Effector CD4-positive, alpha-beta T cell (primary cell): ENCODE data around the gene OPA1.

Experiments used
- DNase-seq: peaks from one replicate; pipeline ENCODE4 v3.0.0-alpha.2; 2020

The OPA1 gene

GRCh38 chr3:193711964-193712598 lies 119.1 kb downstream of the OPA1 start:
- no peak for DNase-seq

- DNase-seq, result no peak
These were observed 119.9 kb downstream of the OPA1 start for GRCh38 chr3:193712938-193713337.

- no peak for DNase-seq
These were observed 121.6 kb downstream of the OPA1 start for GRCh38 chr3:193714523-193715137.

DNA sequence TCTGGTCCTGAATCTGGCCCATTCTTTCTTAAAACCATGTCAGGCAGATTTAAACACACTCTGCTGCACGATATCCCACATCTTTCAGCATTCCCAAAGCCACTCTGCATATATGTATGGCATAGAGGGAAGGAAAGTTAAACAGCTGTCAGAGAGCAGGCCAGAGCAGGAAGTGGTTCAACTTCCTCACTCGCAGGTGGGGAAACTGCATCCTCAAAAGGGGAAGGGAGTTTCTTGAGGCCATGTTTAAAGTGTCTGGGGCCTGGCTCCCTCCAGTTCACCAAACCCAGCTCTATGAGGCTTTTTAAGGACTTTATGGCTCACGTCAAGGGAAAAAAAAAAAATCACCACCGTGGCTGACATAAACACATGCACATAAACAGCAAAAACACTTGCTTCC lies 123.1 kb downstream of the OPA1 start:
- DNase-seq, result no peak

DNA sequence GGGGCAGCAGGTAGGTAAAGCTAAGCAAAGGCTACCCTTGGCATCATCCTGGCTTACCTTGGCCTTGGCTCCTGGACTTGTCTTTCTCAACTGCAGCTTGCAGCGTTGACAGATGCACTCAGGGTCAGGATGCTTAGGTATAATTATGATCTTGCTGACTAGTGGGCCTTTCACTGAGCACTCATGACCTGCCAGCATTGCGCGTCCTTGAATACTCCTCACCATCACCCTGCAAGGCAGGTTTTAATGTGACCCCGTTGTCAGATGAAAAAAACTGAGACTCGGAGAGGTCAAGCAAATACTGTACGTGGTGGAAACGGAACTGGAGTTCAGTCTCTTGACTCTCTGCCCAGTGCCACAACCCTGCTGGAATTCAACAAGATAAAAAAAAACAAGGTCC lies 126.7 kb downstream of the OPA1 start:
- no peak for DNase-seq

GRCh38 chr3:193720169-193720568 lies 127.2 kb downstream of the OPA1 start:
- no peak for DNase-seq

DNA sequence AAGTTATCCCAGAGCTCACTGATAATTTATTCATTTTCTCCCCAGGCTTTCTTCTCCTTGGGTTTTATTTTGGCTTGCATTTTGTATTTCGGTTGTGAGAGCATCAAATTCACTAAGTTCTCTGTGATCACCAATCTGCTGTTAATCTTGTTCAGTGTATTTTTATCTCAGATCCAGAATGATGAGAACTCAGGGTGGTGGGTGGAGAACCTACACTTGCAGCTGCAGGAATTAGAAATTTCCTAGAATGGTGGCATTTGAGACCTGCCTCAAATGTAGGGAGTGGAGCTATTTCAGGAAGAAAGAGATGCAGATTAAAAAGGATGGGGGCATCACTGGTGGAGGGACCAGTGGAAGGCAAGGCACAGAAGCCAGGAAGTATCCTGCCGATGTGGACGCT lies 129.6 kb downstream of the OPA1 start:
- DNase-seq, result no peak

DNA sequence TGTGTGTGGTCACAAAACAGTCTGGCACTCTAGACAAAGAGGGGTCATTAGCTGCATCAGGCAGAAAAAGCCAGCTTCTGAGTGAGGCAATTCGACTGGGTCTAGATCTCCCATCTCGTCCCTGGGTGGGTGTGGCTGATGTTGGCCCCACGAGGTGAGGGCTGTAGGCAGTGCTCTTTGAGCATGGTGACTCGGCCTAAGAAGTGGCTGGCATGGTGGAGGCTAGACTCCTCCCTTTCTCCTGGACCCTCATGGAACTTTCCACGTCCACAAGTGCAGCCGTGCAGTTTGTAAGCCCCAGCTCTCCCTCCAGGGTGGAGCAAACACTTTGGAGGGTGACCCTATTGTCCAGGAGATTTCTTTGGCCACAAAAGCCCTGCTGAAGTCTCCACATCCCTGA lies 134.1 kb downstream of the OPA1 start:
- DNase-seq, result no peak

- no peak for DNase-seq
These were observed 135.6 kb downstream of the OPA1 start for GRCh38 chr3:193728429-193729087.

DNA sequence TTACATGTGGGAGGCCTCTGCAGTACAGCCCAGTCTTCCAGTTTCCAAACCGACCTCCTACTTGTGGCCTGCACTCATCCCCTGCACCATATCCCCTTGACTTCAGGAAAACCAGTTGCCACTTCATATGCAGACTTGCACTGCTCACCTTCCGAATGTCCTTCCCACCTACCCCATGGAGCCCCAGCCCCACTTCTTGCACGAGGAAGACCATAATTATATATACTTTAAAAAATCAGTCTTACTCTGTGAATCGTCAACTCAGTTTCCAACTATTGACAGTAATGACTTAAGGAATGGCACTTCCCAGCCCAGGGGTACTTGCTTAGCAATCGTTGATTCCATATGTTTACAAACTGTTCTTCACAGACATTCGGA lies 136.1 kb downstream of the OPA1 start:
- no peak for DNase-seq

GRCh38 chr3:193729601-193730000 lies 136.6 kb downstream of the OPA1 start:
- DNase-seq, result no peak

GRCh38 chr3:193730511-193730910 lies 137.5 kb downstream of the OPA1 start:
- DNase-seq, result no peak

DNA sequence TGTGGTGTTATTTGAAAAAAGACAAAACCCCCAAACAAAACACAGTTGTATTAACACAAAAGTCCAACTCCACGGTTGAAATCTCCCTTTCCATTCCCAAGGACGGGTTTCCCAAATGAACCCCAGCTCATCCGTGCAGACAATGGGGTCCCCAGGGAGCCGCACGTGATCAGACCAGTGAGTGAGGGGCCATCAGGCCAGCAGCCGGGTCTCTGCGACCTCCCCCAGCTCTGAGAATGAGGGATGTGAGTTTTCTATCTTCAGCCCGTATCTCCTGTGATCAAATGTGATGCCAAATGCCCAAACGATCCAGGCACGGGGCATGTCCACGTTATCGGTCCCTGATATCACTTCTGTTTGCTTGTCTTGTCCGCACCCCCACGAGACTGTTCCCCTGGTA lies 138.0 kb downstream of the OPA1 start:
- DNase-seq, result no peak

GRCh38 chr3:193731656-193732055 lies 138.6 kb downstream of the OPA1 start:
- DNase-seq, result no peak

GRCh38 chr3:193732391-193732790 lies 139.4 kb downstream of the OPA1 start:
- DNase-seq, result no peak

DNA sequence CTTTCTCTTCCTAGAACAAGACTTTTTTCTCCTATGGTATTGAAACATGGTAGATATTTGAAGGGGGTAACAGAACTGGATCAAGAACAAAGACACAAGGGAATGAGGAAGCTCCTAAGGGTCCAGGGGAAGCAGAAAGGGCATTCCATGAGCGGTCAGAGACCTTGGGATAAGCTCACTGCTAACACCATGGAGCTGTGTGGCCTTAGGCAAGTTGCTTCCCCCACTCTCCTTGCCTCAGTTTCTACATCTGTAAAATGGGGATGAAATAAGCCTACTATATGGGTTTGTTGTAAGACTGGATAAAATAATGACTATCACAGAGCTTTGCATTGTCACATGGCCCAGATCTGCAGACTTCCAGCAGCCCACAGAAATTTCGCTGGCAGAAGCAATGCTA lies 139.8 kb downstream of the OPA1 start:
- DNase-seq, result no peak

DNA sequence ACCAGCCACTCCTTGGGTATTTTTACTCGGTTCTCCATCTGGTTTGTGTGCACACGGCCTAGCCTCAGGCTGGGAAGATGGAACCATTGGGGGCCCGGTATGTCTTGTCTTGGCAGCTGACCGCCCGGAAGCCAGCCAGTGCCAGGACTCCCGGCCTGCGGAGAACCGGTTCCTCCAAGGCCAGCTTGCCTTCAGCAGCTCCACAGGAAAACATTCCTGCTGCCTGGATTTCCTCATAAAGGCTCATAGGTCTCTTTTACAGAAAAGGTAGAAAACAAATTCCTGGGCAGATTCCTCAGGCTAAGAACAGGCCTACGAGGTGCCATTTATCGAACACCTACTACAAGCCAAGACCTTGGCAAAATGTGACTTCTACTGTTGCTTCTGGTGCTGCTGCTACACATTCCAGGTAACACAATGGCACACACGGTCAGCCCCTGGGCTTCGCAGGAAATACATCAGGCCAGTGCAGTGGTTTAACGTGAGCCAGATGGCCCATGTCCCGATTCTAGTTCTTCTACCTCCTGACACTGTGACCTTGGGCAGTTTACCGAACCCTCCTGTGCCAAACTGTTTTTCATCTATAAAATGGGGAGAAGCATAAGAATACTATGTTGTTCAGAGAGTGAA lies 141.8 kb downstream of the OPA1 start:
- no peak for DNase-seq

GRCh38 chr3:193735850-193736249 lies 142.8 kb downstream of the OPA1 start:
- DNase-seq, result no peak

DNA sequence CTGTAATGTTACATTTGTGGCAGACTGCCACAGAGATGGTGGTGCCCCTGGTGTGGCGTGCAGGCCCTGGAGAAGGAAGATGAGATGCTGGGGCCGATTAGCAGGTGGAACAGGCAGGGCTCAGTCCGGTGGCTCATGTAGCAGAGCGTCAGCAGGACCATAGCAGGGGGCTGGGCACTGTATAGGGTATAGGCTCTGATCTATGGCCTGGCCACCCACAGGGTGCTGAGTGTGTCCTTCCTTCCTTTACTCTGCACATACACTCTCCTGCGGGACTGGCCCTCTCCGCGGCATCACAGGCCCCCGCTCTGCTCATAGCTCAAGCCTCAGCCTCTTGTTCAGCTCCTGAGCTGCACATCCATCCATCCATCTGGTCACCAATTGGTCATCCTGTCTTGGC lies 143.6 kb downstream of the OPA1 start:
- no peak for DNase-seq

DNA sequence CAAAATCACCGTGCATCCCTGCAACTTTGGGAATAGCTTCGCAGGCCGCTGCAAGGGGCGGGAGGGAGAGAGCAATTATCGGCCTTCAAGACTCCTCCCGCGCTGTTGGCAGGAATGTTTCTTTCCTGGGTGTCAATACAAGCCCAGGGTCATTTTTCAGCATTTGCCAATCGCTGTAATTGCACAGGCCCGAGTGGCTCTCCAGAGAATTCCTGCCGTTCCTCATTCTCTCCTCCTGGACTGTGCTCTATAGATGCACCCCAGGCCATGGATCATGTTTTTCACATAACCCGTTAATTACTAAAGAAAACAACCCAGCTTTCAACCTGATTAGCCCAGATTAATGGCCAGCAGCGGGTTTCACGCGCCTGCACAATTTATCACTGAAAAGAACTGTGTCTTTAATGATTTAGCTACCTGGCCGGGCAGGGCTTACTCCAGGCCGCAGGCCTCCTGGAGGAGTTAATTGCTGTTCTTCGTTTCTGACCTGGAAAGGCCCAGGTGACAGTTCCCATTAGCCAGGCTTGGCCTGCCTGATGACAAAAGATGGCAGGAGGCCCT lies 144.3 kb downstream of the OPA1 start:
- no peak for DNase-seq

- no peak for DNase-seq
These were observed 149.6 kb downstream of the OPA1 start for GRCh38 chr3:193742628-193743027.

DNA sequence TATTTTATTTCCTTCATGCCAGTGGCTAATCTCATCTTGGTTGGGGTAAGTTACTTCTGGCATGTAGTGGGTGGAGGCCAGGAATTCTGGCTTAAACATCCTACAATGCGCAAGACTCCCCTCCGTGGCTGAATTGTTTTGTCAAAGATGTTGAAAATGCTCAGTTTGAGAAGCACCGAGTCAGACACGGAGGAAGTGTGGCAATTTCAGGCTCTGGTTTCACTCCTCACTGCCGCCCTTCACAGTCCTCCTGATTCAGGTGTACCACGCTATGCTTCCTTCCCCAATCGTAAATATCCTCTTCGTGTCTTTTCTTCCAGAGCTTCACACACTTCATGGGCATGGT lies 150.7 kb downstream of the OPA1 start:
- no peak for DNase-seq

GRCh38 chr3:193744048-193744821 lies 151.2 kb downstream of the OPA1 start:
- DNase-seq, result no peak
